GM13977 (cell line): Measurements from ENCODE around the gene USP51.
"Not testable (repeated sequence)": the region's sequence is repeated elsewhere in the genome, so short reads cannot be mapped to it uniquely, and the experiment has no call there.

ENCODE experiments used
- DNase-seq: peaks from one replicate; pipeline ENCODE4 v3.0.0; 2012; ENCODE audit warnings: low spot score
- in situ Hi-C: fragments of 300-500 bp; cut with MboI; formaldehyde crosslinking; loops from one replicate; pipeline ENCODE4 v1.12.0; 2022; ENCODE audit warnings: low sequenced_read_pairs, low pct_unique_long_range_greater_than_20kb, mixed read lengths, inconsistent platforms; ENCODE audit not compliant: unreplicated experiment
- TF ChIP-seq, protein P1 (sequence below): IDR thresholded peaks from 2 replicates; pipeline ENCODE4 v1.5.1; 2012; ENCODE audit warnings: mild to moderate bottlenecking, control low read depth; ENCODE audit not compliant: insufficient read depth; ENCODE audit errors: extremely low read depth, missing control alignments

USP51 gene

DNA sequence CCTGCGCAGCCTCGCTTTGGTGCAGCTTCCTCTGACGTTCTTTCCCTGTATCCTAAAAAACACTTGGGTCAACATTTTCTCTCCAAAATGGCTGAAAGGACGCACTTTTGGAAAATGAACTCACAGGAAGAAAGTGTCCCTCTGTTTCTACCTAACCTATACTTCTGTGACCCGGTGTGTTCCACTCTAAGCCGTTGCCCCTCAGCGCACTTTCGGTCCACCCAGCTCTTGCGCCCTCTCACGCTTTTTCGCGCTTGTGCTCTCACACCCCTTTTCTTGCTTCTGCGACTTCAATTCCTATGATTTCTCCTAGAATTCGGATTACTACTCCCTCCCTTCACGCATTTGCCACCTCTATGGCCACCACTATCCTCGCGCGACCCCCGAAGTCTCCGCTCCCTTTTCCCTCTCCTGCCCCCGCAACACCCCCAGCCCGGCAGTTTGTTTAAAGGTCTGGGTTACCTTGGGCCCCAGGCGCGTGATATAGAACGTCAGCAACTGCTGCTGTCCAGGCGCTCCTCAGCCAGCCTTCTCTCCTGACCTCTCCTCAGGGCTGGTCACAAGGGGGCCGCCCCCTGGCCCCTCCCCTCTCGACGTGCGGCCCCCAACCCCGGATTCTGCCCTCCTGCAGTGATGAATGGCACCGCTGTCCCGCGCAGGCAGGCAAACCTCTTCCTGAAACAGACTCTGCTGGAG, at the start of gene USP51:
USP51 (minus strand) TSS at position 535 of the 696 bp plus-strand sequence. CDS start 909 bp downstream, outside the sequence.
- DNase-seq, result peak; percentile 41
- in situ Hi-C loops, result no loop called here
- TF ChIP-seq, protein P1, sequence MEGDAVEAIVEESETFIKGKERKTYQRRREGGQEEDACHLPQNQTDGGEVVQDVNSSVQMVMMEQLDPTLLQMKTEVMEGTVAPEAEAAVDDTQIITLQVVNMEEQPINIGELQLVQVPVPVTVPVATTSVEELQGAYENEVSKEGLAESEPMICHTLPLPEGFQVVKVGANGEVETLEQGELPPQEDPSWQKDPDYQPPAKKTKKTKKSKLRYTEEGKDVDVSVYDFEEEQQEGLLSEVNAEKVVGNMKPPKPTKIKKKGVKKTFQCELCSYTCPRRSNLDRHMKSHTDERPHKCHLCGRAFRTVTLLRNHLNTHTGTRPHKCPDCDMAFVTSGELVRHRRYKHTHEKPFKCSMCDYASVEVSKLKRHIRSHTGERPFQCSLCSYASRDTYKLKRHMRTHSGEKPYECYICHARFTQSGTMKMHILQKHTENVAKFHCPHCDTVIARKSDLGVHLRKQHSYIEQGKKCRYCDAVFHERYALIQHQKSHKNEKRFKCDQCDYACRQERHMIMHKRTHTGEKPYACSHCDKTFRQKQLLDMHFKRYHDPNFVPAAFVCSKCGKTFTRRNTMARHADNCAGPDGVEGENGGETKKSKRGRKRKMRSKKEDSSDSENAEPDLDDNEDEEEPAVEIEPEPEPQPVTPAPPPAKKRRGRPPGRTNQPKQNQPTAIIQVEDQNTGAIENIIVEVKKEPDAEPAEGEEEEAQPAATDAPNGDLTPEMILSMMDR, result no peak

GRCh38 chrX:55524487-55524886, 34.8 kb upstream of the USP51 start:
- DNase-seq, result no peak
- TF ChIP-seq, protein P1, result no peak
- in situ Hi-C loops, result no loop called here

DNA sequence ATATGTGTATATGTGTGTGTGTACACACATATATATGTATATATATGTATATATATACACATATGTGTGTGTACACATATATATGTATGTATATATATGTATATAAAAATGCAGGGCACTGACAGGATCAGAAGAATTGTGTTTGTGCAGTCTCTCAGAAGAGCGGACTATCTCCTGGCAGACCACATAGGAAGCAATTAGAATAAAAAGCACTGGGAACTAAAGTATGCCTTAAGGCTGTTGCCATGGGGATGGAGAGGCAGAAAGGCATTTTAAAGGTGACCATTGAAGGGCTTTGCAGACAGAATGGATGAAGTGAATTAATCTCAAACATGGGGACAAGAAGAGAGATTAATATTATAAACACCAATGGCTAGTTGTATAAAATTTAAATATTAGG, 33.7 kb upstream of the USP51 start:
- TF ChIP-seq, protein P1, result no peak
- no peak for DNase-seq
- in situ Hi-C loops, result no loop called here

- TF ChIP-seq, protein P1, result no peak
Observed at GRCh38 chrX:55522596-55523276, 33.1 kb upstream of the USP51 start.

GRCh38 chrX:55521687-55522086, 32.0 kb upstream of the USP51 start:
- in situ Hi-C loops, result no loop called here
- no peak for DNase-seq
- TF ChIP-seq, protein P1, result no peak

More at GRCh38 chrX:55522596-55523276, 33.1 kb upstream of the USP51 start:
- in situ Hi-C loops, result no loop called here
- no peak for DNase-seq

DNA sequence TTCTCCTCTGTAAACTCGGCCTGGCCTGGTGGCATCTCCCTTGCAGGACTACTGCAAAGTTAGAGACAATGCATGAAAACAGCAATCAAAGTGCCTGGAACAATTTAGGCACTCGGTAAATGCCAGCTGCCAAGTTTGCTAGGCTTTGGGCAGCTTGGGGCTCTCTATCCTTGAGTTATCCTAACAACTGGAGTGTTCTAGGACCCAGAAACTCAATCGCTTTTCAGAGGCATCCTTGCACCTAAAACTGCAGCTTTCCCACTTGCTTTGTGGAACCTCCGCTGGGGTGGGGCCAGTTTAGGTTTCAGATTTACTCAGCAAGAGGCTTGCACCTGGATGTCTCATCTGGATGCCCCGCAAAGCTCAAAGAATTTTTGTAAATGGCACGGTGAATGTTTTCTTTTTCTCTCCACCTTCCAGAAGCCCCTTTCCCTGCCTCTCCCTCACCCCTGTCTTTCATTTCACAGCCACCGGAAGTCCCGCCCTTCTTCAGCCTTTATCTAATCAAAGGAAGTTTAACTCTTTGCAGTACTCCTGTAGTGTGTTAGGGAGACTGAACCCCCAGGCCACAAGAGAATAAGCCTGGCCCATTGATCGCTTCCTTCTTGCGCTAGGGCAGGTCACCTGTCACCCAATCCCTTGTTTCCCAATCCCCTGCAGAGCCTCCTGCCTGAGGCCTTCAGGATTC, 27.3 kb upstream of the USP51 start:
- in situ Hi-C loops, DNase-seq: not testable (repeated sequence)

DNA sequence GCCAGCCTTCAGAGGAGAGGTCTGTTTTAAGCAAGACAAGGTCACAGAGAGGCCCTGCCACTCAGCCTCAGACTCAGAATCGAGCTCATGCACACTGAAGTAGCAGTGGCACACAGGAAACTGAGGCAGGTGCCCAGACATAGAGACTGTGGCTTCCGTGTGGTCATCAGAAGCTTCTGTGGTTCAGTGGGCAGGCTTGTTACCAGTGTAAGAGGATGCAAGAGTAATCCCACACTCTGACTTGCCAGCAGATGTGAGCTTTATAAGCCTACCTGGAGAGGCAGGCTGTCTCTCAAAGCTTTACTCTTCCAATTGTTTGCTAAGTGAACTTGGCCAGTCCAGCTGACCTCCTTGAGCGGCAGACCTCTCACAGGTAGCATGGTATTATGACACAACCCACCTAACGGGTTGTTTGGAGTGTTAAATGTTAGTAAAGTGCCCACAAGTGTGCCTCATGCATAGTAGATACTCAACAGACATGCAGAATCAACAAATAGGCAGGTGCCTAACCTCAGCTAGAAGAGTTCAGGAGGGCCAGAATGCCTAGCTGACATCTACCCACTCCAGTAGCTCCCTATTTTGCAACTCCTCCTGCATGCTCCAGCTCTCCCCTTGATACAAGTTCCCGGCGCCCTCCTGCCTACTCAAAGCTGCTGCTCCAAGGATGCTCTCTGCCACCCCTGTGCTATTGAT, 23.5 kb upstream of the USP51 start:
- DNase-seq, in situ Hi-C loops: not testable (repeated sequence)

GRCh38 chrX:55508410-55509152, 18.9 kb upstream of the USP51 start:
- DNase-seq, in situ Hi-C loops: not testable (repeated sequence)

DNA sequence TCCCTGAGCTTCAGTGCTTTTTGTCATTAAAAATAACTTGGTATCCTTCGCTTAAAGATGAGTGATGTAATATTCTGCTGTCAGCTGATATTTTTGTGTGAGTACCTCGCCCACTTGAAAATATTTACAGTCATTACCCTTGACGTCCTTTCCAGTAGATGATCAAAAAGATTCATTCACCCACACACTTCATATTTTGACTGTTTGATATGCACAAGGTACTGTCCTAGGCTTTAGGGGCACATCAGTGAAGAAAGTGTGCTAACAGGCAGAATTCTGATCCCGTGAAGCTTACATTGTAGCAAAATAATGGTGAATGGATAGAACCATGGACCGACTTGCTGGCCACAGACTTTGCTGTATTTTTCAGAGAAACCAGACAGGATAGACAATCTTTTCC, 18.1 kb upstream of the USP51 start:
- in situ Hi-C loops, DNase-seq: not testable (repeated sequence)

GRCh38 chrX:55507010-55507409, 17.4 kb upstream of the USP51 start:
- in situ Hi-C loops, DNase-seq: not testable (repeated sequence)
